Measurements from ENCODE around the gene IL17RE.
"Not testable (repeated sequence)": the region's sequence is repeated elsewhere in the genome, so short reads cannot be mapped to it uniquely, and the experiment has no call there.

IL17RE gene

DNA sequence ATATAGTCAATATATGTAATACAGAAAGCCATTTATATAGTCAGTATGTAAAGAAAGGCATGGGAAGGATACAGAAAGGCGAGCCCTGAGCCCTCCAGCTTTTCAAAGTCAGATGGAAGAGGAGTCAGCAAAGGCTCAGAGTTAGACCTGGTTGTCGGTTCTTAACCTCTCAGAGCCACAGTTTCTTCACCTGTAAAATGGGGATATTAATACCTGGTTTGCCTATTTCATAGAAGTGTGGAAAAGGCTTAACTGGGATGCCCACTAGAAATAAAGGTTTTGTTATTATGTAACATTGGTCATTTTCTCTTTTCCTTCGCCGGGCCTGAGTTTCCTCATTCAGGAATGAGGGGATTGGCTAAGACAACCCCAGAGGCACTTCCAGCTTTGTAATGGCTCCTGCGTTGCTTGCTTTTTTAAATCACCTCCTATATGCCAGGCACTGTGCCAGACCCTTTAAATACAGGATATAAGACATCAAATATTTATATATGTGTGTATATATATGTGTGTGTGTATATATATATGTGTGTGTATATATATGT lies 33.4 kb downstream of the IL17RE start:
- DNase-seq (ENCODE audit: extremely low read depth, low read depth) = no peak
- H3K4me3 ChIP-seq (replicated peaks; ENCODE audit: low read depth, low read length) = no peak overlapping the region
- TF ChIP-seq, protein P1, sequence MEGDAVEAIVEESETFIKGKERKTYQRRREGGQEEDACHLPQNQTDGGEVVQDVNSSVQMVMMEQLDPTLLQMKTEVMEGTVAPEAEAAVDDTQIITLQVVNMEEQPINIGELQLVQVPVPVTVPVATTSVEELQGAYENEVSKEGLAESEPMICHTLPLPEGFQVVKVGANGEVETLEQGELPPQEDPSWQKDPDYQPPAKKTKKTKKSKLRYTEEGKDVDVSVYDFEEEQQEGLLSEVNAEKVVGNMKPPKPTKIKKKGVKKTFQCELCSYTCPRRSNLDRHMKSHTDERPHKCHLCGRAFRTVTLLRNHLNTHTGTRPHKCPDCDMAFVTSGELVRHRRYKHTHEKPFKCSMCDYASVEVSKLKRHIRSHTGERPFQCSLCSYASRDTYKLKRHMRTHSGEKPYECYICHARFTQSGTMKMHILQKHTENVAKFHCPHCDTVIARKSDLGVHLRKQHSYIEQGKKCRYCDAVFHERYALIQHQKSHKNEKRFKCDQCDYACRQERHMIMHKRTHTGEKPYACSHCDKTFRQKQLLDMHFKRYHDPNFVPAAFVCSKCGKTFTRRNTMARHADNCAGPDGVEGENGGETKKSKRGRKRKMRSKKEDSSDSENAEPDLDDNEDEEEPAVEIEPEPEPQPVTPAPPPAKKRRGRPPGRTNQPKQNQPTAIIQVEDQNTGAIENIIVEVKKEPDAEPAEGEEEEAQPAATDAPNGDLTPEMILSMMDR (IDR thresholded peaks at IDR 0.05; ENCODE audit: low read depth, low read length, missing control alignments) = no peak

DNA sequence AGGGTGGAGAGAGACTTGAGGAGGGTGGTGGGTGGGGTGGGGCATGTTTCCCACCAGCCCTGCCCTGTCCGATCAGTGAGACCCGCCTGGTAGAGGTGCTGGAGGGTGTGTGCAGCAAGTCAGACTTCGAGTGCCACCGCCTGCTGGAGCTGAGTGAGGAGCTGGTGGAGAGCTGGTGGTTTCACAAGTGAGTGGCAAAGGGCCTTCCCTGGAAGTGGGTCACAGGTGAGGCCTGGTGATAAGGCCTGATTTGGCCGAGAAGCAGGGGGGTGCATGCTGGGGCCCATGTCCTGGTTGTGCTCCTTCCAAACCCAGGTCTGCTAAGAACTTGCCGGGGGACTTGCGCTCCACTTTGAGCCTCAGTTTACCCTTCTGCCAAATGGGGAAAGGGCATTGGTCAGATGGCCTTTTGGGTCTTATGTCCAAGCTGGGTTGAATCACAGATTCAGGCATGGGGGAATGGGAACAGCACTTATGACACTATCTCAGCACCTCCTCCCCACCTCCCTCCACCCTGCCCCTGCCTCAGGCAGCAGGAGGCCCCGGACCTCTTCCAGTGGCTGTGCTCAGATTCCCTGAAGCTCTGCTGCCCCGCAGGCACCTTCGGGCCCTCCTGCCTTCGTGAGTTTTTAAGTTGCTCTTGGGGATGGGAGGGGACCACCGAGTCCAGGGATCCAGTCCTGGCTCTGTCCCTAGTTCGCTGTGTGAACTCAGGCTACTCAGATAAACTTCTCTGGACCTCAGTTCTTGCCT lies 35.0 kb downstream of the IL17RE start:
- no peak overlapping the region for H3K4me3 ChIP-seq (replicated peaks; ENCODE audit: low read depth, low read length)
- no peak for DNase-seq (ENCODE audit: extremely low read depth, low read depth)
- TF ChIP-seq, protein P1 (IDR thresholded peaks at IDR 0.05; ENCODE audit: low read depth, low read length, missing control alignments) = no peak

DNA sequence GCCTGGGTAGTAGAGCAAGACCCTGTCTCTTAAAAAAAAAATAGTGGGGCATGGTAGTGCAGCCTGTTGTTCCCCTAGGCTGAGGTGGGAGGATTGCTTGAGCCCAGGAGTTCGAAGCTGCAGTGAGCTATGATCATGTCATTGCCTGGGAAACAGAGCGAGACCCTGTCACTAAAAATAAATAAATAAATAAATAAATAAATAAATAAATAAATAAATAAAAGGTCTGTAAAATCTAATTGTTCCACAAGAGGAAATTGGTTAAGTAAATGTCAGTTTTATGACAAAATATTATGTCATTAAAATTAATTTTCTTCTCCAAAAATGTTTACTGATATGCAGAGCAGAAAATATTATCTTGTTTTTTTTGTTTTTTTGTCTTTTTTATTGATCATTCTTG lies 36.3 kb downstream of the IL17RE start:
- TF ChIP-seq, protein P1 (IDR thresholded peaks at IDR 0.05; ENCODE audit: low read depth, low read length, missing control alignments) = no peak
- no peak for DNase-seq (ENCODE audit: extremely low read depth, low read depth)
- H3K4me3 ChIP-seq (replicated peaks; ENCODE audit: low read depth, low read length) = no peak overlapping the region

DNA sequence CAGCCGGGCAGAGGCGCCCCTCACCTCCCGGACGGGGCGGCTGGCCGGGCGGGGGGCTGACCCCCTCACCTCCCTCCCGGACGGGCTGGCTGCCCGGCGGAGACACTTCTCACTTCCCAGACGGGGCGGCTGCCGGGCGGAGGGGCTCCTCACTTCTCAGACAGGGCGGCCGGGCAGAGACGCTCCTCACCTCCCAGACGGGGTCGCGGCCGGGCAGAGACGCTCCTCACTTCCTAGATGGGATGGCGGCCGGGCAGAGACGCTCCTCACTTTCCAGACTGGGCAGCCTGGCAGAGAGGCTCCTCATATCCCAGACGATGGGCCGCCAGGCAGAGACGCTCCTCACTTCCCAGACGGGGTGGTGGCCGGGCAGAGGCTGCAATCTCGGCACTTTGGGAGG lies 37.3 kb downstream of the IL17RE start:
- H3K4me3 ChIP-seq (replicated peaks; ENCODE audit: low read depth, low read length); DNase-seq (ENCODE audit: extremely low read depth, low read depth): not testable (repeated sequence)

DNA sequence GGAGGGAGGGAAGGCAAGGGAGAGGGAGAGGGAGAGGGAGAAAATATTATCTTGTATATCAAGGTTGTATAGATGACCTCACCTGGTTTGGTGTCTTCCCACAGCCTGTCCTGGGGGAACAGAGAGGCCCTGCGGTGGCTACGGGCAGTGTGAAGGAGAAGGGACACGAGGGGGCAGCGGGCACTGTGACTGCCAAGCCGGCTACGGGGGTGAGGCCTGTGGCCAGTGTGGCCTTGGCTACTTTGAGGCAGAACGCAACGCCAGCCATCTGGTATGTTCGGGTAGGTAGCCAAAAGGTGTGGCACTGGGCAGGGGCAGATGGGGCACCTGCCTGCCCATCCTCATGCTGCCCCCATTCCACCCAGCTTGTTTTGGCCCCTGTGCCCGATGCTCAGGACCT lies 38.1 kb downstream of the IL17RE start:
- TF ChIP-seq, protein P1 (IDR thresholded peaks at IDR 0.05; ENCODE audit: low read depth, low read length, missing control alignments) = no peak
- no peak overlapping the region for H3K4me3 ChIP-seq (replicated peaks; ENCODE audit: low read depth, low read length)
- DNase-seq (ENCODE audit: extremely low read depth, low read depth) = no peak

DNA sequence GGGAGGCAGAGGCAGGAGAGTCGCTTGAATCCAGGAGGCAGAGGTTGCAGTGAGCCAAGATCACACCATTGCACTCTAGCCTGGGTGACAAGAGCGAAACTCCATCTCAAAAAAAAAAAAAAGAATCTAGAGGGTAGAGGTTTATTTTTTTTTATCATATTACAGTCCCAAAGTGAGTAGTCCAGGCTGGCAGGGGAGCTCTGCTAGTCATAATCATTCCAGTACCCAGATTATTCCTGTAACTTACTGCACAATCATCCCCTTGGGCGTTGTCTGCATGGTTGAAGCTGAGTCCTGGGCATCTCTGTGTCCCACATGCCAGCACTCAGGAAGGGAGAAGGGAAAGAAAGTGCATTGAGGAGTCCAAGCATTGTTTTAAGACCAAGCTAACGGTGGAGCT lies 39.5 kb downstream of the IL17RE start:
- DNase-seq (ENCODE audit: extremely low read depth, low read depth) = no peak
- TF ChIP-seq, protein P1 (IDR thresholded peaks at IDR 0.05; ENCODE audit: low read depth, low read length, missing control alignments) = no peak
- H3K4me3 ChIP-seq (replicated peaks; ENCODE audit: low read depth, low read length) = no peak overlapping the region

DNA sequence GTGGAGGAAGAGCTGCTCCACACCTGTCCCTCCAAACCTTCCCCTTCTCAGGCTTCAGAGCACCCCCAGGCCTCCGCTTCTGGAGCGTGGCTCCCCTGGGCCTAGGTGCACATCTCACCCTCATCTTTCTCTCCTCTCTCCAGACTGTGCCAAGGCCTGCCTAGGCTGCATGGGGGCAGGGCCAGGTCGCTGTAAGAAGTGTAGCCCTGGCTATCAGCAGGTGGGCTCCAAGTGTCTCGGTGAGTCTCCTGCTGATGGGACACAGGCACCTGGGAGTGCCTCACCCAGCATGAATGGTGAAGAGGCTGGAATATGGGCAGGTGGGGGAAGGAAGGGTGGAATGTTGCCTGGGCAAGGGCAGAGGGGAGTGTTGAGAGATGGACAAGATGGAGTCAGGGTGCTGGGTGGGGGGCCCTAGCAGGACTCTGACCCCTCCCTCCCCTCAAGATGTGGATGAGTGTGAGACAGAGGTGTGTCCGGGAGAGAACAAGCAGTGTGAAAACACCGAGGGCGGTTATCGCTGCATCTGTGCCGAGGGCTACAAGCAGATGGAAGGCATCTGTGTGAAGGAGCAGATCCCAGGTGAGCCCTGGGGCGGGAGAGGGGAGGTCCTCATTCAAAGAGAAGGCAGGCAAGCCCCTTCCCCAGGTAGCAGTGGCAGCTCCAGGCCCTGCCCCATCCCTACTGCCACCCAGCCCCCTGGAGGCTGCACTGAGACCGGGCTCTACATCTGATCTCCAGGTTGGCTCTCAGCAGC lies 40.5 kb downstream of the IL17RE start:
- DNase-seq (ENCODE audit: extremely low read depth, low read depth) = no peak
- no peak overlapping the region for H3K4me3 ChIP-seq (replicated peaks; ENCODE audit: low read depth, low read length)
- TF ChIP-seq, protein P1 (IDR thresholded peaks at IDR 0.05; ENCODE audit: low read depth, low read length, missing control alignments) = no peak
